MCF 10A (cell line): ENCODE measurements around the gene SRGN. TPM values are rescaled to one million over a fixed set of nuclear protein-coding genes. Genes with fewer than 3 reads are reported as not detected.
A peak's percentile ranks its signal among the peaks of the same experiment; 100 is the strongest.

Experiments
- BruUV-seq: library from RNA; stranded (reverse); fragments of 400-500 nt; replicated peaks from 2 replicates; lab custom pipeline; 2021; lab: Mats Ljungman, UMichigan
- CTCF ChIA-PET: fragments of 300-600 bp; sonication (Branson Sonifier 250); formaldehyde crosslinking; extraction: SDS; loops from one replicate; lab custom pipeline; 2021; ENCODE audit warnings: antibody characterized with exemption, inconsistent platforms; lab: Yijun Ruan, JAX
- POLR2A ChIA-PET: fragments of 300-600, 350-650 bp; sonication (Branson Sonifier 250); formaldehyde crosslinking; extraction: SDS; loops from one replicate; lab custom pipeline; 2020; ENCODE audit warnings: antibody characterized with exemption, inconsistent platforms; lab: Yijun Ruan, JAX
- DNase-seq: peaks from one replicate; pipeline ENCODE4 v3.0.0-alpha.2; 2018; ENCODE audit not compliant: unreplicated experiment
- H3K27ac Mint-ChIP-seq: one replicate; pipeline ENCODE4 v1.8.0; 2022; ENCODE audit warnings: mild to moderate bottlenecking, low read depth, mixed read lengths; ENCODE audit not compliant: unreplicated experiment
- H3K27me3 Mint-ChIP-seq: one replicate; pipeline ENCODE4 v1.8.0; 2022; ENCODE audit warnings: mixed read lengths; ENCODE audit not compliant: insufficient read depth, unreplicated experiment
- H3K36me3 Mint-ChIP-seq: one replicate; pipeline ENCODE4 v1.8.0; 2022; ENCODE audit warnings: mild to moderate bottlenecking, moderate library complexity, mixed read lengths; ENCODE audit not compliant: insufficient read depth, unreplicated experiment
- H3K4me1 Mint-ChIP-seq: one replicate; pipeline ENCODE4 v1.8.0; 2022; ENCODE audit warnings: mixed read lengths; ENCODE audit not compliant: insufficient read depth, unreplicated experiment
- H3K4me3 Mint-ChIP-seq: one replicate; pipeline ENCODE4 v1.8.0; 2022; ENCODE audit warnings: mild to moderate bottlenecking, moderate library complexity, mixed read lengths; ENCODE audit not compliant: unreplicated experiment
- H3K9me3 Mint-ChIP-seq: one replicate; pipeline ENCODE4 v1.8.0; 2022; ENCODE audit warnings: mixed read lengths; ENCODE audit not compliant: unreplicated experiment
- intact Hi-C: fragments of 100-400 bp; cut with micrococcal nuclease; formaldehyde crosslinking; loops from 2 replicates; pipeline ENCODE4 v1.14.1; 2022
- total RNA-seq: library from RNA; stranded (reverse); gene quantifications from 2 replicates; pipeline ENCODE4 v1.2.3, GENCODE V29; 2022
- TF ChIP-seq, protein P1 (sequence below): fragments of 200-600 bp; IDR thresholded peaks from one replicate; pipeline ENCODE4 v1.8.0; 2022; ENCODE audit warnings: antibody characterized with exemption, mild to moderate bottlenecking; ENCODE audit not compliant: unreplicated experiment

The SRGN gene
- total RNA-seq, 1 experiment from 2014 or later = 2.7 TPM

DNA sequence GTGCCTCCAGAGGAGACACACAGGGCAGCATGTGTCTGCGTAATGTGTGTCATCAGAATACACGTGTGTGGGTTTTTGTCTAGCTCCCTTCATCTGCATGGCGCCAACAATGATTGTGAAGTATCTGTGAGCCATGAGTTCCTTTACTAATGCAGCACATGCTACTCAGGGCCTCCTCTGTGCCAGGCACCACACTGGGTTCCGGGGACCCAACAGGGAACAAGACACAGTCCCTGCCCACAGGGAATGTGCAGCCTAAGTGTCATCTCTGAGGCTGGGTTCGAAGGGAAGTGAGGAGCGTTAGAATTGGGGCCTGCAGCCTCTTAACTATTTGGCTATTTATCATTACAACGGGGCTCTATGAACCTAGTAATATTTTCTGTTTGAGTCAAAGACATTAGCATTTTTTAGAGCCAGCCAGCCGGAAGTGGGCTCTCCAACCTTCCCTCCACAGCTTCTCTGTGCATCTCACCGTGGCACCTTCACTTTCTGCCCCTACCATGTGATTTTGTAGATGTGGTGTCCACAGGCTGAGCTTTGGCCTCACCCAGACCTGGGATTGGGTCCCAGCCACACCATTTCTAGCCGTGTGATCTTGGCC is 43.9 kb upstream of the SRGN start:
- H3K36me3 Mint-ChIP-seq = no peaks in the 10 kb centered on the region
- POLR2A ChIA-PET = interaction anchor here (0.7 to 0.8 kb wide), 3 partner anchors 14 to 47 kb away, joined by 3 to 4 read pairs (median 3); no protein-coding TSS in a partner anchor
- BruUV-seq = no TSS peak

DNA sequence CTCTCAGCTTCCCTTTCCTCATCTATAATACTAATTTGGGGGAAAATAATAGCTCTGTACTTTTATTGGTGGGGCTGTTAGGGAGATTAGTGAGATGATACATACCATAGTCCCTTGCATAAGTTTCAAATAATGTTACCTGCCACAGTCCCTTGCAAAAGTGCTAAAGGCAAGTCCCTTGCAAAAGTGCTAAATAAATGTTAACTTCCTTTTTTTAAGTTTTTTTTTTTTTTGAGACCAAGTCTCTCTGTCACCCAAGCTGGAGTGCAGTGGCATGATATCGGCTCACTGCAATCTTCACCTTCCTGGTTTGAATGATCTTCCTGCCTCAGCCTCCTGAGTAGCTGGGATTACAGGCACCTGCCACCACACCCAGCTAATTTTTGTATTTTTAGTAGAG is 43.4 kb upstream of the SRGN start:
- no peaks in the 10 kb centered on the region for H3K27me3 Mint-ChIP-seq
- TF ChIP-seq, protein P1, sequence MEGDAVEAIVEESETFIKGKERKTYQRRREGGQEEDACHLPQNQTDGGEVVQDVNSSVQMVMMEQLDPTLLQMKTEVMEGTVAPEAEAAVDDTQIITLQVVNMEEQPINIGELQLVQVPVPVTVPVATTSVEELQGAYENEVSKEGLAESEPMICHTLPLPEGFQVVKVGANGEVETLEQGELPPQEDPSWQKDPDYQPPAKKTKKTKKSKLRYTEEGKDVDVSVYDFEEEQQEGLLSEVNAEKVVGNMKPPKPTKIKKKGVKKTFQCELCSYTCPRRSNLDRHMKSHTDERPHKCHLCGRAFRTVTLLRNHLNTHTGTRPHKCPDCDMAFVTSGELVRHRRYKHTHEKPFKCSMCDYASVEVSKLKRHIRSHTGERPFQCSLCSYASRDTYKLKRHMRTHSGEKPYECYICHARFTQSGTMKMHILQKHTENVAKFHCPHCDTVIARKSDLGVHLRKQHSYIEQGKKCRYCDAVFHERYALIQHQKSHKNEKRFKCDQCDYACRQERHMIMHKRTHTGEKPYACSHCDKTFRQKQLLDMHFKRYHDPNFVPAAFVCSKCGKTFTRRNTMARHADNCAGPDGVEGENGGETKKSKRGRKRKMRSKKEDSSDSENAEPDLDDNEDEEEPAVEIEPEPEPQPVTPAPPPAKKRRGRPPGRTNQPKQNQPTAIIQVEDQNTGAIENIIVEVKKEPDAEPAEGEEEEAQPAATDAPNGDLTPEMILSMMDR = no peak
- intact Hi-C loops = no loop called here
- BruUV-seq = no TSS peak
- H3K4me3 Mint-ChIP-seq = no peak overlapping the region
- no peak for DNase-seq
- CTCF ChIA-PET = no interaction called here
- no peaks in the 10 kb centered on the region for H3K36me3 Mint-ChIP-seq
- peak overlapping the region; percentile 94 for H3K27ac Mint-ChIP-seq
- peaks cover 10% of the 10 kb centered on the region for H3K4me1 Mint-ChIP-seq
- H3K9me3 Mint-ChIP-seq = no peaks in the 10 kb centered on the region
- POLR2A ChIA-PET = interaction anchor here (0.8 to 2.4 kb wide), 3 partner anchors 17 to 80 kb away, joined by 3 to 11 read pairs (median 6); no protein-coding TSS in a partner anchor

More for the DNA sequence above, 43.9 kb upstream of the SRGN start:
- peaks cover 10% of the 10 kb centered on the region for H3K4me1 Mint-ChIP-seq
- intact Hi-C loops = no loop called here
- no peak for DNase-seq
- TF ChIP-seq, protein P1 = no peak
- CTCF ChIA-PET = no interaction called here
- H3K4me3 Mint-ChIP-seq = no peak overlapping the region
- H3K27me3 Mint-ChIP-seq = no peaks in the 10 kb centered on the region
- H3K27ac Mint-ChIP-seq = no peak overlapping the region
- H3K9me3 Mint-ChIP-seq = no peaks in the 10 kb centered on the region

DNA sequence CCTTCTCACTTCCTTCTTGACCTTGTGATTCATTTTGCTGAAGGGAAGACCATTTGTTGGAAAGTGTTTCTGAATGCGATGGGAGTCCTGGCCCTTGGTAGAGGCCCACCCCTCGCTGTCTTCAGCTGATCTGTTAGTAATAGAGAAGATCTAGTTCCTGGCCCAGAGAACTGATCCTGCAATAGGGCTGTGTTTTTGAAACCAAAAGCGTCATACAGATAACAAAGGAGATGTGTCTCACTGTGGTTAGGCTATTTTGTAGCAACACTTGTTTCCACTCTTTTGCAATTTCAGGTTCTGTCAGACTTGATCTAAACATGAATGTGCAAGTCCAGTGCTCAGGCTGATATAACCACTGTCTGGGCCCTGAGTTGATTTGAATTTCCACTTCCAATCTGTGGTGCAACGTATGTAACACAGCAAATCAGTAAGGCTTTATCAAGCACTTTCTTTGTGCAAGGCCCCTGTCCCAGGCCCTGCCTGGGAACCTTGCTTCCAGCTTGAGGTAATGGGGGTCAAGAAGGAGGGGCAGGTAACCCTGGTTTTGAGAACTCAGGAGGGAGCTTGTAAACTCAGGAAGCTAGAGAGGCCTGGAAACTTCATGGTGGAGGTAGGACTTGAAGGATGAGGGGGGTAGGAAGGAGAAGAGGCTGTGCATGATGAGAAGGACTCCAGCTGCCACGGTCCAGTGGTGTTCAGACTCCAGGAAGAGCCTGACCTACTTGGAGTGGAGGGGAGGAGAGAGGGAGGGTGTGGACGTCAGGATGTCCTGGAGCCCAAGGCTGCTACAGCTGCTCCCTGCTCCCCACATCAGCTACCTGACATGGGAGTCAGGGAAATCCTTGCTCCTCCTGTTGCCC is 42.2 kb upstream of the SRGN start:
- intact Hi-C loops = no loop called here
- POLR2A ChIA-PET = interaction anchor here (0.6 to 2.4 kb wide), 7 partner anchors 14 to 668 kb away, joined by 3 to 11 read pairs (median 3); no protein-coding TSS in a partner anchor
- H3K4me1 Mint-ChIP-seq = peaks cover 10% of the 10 kb centered on the region
- H3K27me3 Mint-ChIP-seq = no peaks in the 10 kb centered on the region
- CTCF ChIA-PET = interaction anchor here (0.7 to 1.1 kb wide), 4 partner anchors 19 to 239 kb away, joined by 3 to 4 read pairs (median 4); no protein-coding TSS in a partner anchor
- peak overlapping the region; percentile 94 for H3K27ac Mint-ChIP-seq
- DNase-seq = peak; percentile 70
- no TSS peak for BruUV-seq
- no peaks in the 10 kb centered on the region for H3K9me3 Mint-ChIP-seq
- no peaks in the 10 kb centered on the region for H3K36me3 Mint-ChIP-seq
- no peak overlapping the region for H3K4me3 Mint-ChIP-seq
- TF ChIP-seq, protein P1 = no peak
